ENCODE measurements around the gene ABHD17C.

Gene ABHD17C

DNA sequence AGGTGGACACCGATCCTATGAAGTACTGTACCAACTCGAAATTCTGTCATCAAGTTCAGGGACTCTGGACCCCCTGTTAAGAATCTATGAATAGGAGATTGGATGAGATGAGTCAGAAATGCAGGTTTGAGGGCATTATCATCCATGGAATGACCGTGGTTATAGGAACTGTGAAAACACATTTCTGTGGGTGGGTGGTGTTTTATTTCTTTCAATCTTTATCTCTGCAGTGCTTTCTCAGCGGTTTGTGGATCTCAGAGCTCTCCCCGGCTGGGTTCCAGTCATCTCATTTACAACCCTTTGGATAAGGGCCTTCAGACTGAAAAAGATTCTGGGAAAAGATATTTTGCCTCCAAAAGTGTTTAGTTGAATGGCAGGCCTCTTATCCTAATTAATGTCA lies 5.4 kb upstream of the ABHD17C start:
- H3K79me2 ChIP-seq (ENCODE audit: insufficient read depth, low read length): no peaks in the 10 kb centered on the region
- H3K27me3 ChIP-seq (ENCODE audit: insufficient read depth, low read length, poor library complexity, severe bottlenecking): no peaks in the 10 kb centered on the region
- no peak overlapping the region for H2AFZ ChIP-seq (ENCODE audit: low read length)
- H3K4me1 ChIP-seq (ENCODE audit: insufficient read depth, low read length, poor library complexity, severe bottlenecking): peaks cover 7% of the 10 kb centered on the region
- no peaks in the 10 kb centered on the region for H3F3A ChIP-seq (ENCODE audit: low read depth)
- H3K4me2 ChIP-seq (ENCODE audit: low read depth, low read length, poor library complexity, severe bottlenecking): no peak overlapping the region
- no peak for TF ChIP-seq CTCF (conservative IDR thresholded peaks at IDR 0.05; ENCODE audit: low read length)
- TF ChIP-seq EZH2phosphoT487 (IDR thresholded peaks at IDR 0.05; ENCODE audit: borderline replicate concordance): no peak
- H3K9me2 ChIP-seq (replicated peaks; ENCODE audit: low read depth, low read length): no peaks in the 10 kb centered on the region
- H3K4me3 ChIP-seq (ENCODE audit: low read length, poor library complexity, severe bottlenecking): no peak overlapping the region
- H3K9me3 ChIP-seq (ENCODE audit: insufficient read depth, low read depth, low read length): no peaks in the 10 kb centered on the region
- no peaks in the 10 kb centered on the region for H4K20me1 ChIP-seq (ENCODE audit: insufficient read depth, low read length, poor library complexity, severe bottlenecking)
- no peak overlapping the region for H3K9ac ChIP-seq (ENCODE audit: low read depth, low read length, poor library complexity, severe bottlenecking)
- H3K36me3 ChIP-seq (ENCODE audit: insufficient read depth, low read length): no peaks in the 10 kb centered on the region

DNA sequence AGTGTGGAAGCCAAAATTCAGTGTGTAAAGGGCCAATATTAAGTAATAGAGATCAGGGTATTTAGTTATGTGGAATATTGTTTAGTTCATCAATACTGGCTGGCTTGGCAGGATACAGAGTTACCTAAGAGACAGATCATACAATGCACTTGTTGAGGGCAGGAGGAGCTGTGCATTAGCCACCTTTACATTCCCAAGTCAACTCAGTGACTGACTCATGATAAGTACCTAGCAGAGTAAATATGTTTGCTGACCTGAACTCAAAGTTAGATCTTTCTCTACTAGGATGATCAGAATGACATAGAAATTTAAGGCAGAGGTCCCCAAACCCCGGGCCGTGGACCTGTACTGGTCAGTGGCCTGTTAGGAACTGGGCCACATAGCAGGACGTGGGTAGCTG lies 3.5 kb upstream of the ABHD17C start:
- Histone ChIP-seq H3K4me1 (ENCODE audit: insufficient read depth, low read length, poor library complexity, severe bottlenecking) (peaks cover 17% of the 10 kb centered on the region), H3F3A (ENCODE audit: low read depth) (no peaks in the 10 kb centered on the region), H3K4me2 (ENCODE audit: low read depth, low read length, poor library complexity, severe bottlenecking) (no peak overlapping the region), H4K20me1 (ENCODE audit: insufficient read depth, low read length, poor library complexity, severe bottlenecking) (no peaks in the 10 kb centered on the region), H3K9ac (ENCODE audit: low read depth, low read length, poor library complexity, severe bottlenecking) (no peak overlapping the region), H3K4me3 (ENCODE audit: low read length, poor library complexity, severe bottlenecking) (no peak overlapping the region), H3K36me3 (ENCODE audit: insufficient read depth, low read length) (no peaks in the 10 kb centered on the region), H3K27me3 (ENCODE audit: insufficient read depth, low read length, poor library complexity, severe bottlenecking) (no peaks in the 10 kb centered on the region), H3K9me3 (ENCODE audit: insufficient read depth, low read depth, low read length) (no peaks in the 10 kb centered on the region), H3K9me2 (replicated peaks; ENCODE audit: low read depth, low read length) (no peaks in the 10 kb centered on the region), H2AFZ (ENCODE audit: low read length) (no peak overlapping the region), H3K79me2 (ENCODE audit: insufficient read depth, low read length) (peaks cover 10% of the 10 kb centered on the region; the same call in 1 of the 2 replicates)
- no peak for TF ChIP-seq EZH2phosphoT487 (IDR thresholded peaks at IDR 0.05; ENCODE audit: borderline replicate concordance)
- TF ChIP-seq CTCF (conservative IDR thresholded peaks at IDR 0.05; ENCODE audit: low read length): no peak

GRCh38 chr15:80693682-80694610 lies 1.2 kb upstream of the ABHD17C start:
- Histone ChIP-seq H3K9me3 (ENCODE audit: insufficient read depth, low read depth, low read length) (no peaks in the 10 kb centered on the region), H2AFZ (ENCODE audit: low read length) (peak overlapping the region; percentile 96), H3F3A (ENCODE audit: low read depth) (no peaks in the 10 kb centered on the region), H4K20me1 (ENCODE audit: insufficient read depth, low read length, poor library complexity, severe bottlenecking) (no peaks in the 10 kb centered on the region), H3K27me3 (ENCODE audit: insufficient read depth, low read length, poor library complexity, severe bottlenecking) (no peaks in the 10 kb centered on the region), H3K4me2 (ENCODE audit: low read depth, low read length, poor library complexity, severe bottlenecking) (peak overlapping the region; percentile 85), H3K79me2 (ENCODE audit: insufficient read depth, low read length) (peaks cover 12% of the 10 kb centered on the region; the same call in 1 of the 2 replicates), H3K4me1 (ENCODE audit: insufficient read depth, low read length, poor library complexity, severe bottlenecking) (peaks cover 24% of the 10 kb centered on the region), H3K36me3 (ENCODE audit: insufficient read depth, low read length) (no peaks in the 10 kb centered on the region), H3K9me2 (replicated peaks; ENCODE audit: low read depth, low read length) (no peaks in the 10 kb centered on the region), H3K9ac (ENCODE audit: low read depth, low read length, poor library complexity, severe bottlenecking) (peak overlapping the region; percentile 72), H3K4me3 (ENCODE audit: low read length, poor library complexity, severe bottlenecking) (peak overlapping the region; percentile 84)
- no peak for TF ChIP-seq EZH2phosphoT487 (IDR thresholded peaks at IDR 0.05; ENCODE audit: borderline replicate concordance)
- TF ChIP-seq CTCF (conservative IDR thresholded peaks at IDR 0.05; ENCODE audit: low read length): no peak
